Measurements from ENCODE around the gene PADI3. TPM values are rescaled to one million over a fixed set of nuclear protein-coding genes. Genes with fewer than 3 reads are reported as not detected.

Gene PADI3
- total RNA-seq, 1 experiment from 2014 or later, result 2.5 TPM

DNA sequence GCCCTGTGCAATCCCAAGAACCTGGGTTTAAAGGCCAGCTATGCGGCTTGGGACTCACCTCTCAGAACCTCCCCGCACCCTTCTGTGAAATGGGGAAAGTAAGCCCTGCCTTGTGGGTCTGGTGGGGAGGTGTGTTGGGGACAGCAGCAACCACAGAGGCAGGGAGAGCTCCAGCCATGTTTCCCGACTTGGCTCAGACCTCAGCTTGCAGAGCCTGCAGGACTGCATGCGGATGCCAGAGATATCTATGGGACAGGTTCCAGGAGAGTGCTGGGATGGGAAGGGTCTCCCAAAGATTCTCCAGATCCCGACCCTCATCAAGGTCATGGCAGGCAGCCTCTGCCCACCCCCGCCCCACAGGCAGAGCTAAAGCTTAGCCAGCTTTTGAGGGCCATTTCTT lies 23.8 kb upstream of the PADI3 start:
- Histone ChIP-seq H3K79me1 (ENCODE audit: insufficient read depth, low read depth, low read length, poor library complexity, severe bottlenecking) (no peaks in the 10 kb centered on the region), H3K9me3 (ENCODE audit: control insufficient read depth, low read depth, low read length) (no peaks in the 10 kb centered on the region), H2AK5ac (ENCODE audit: insufficient read length, low read length) (no peak overlapping the region), H3K27ac (ENCODE audit: insufficient read length, low read depth, low read length) (no peak overlapping the region), H3K9ac (ENCODE audit: extremely low read depth, insufficient read length, low read length) (no peak overlapping the region), H3K27me3 (ENCODE audit: insufficient read depth, low read length) (no peaks in the 10 kb centered on the region), H2BK20ac (ENCODE audit: low read depth, low read length, poor library complexity, severe bottlenecking) (no peak overlapping the region), H4K20me1 (ENCODE audit: control insufficient read depth, insufficient read depth, insufficient read length) (no peaks in the 10 kb centered on the region), H4K91ac (ENCODE audit: insufficient read length, low read depth, low read length) (no peak overlapping the region), H3K18ac (ENCODE audit: insufficient read length, low read depth, low read length) (no peak overlapping the region), H3K79me2 (ENCODE audit: insufficient read depth, low read length) (no peaks in the 10 kb centered on the region), H2BK15ac (ENCODE audit: low read depth, low read length) (no peak overlapping the region), H2AFZ (ENCODE audit: low read length) (no peak overlapping the region), H4K5ac (ENCODE audit: insufficient read length, low read depth, low read length) (no peak overlapping the region), H2BK12ac (ENCODE audit: insufficient read length, low read depth, low read length) (no peak overlapping the region), H3T11ph (ENCODE audit: low read length) (no peak overlapping the region), H3K4me1 (ENCODE audit: insufficient read depth, low read length) (no peaks in the 10 kb centered on the region), H3K56ac (ENCODE audit: insufficient read length, low read depth, low read length) (no peak overlapping the region), H2BK5ac (ENCODE audit: insufficient read length, low read length) (no peak overlapping the region), H3K23ac (ENCODE audit: insufficient read length, low read depth, low read length) (no peak overlapping the region), H3K4ac (ENCODE audit: low read depth, low read length) (no peak overlapping the region), H3K4me2 (ENCODE audit: insufficient read depth, insufficient read length, low read length) (no peak overlapping the region), H4K8ac (replicated peaks; ENCODE audit: insufficient read length, low read depth, low read length) (no peak overlapping the region), H2BK120ac (ENCODE audit: low read depth, low read length, poor library complexity, severe bottlenecking) (no peak overlapping the region), H3K23me2 (ENCODE audit: insufficient read length, low read depth, low read length, poor library complexity, severe bottlenecking) (no peaks in the 10 kb centered on the region), H3K14ac (ENCODE audit: insufficient read depth, low read length) (no peak overlapping the region)
- Mint-ChIP-seq H3K4me3 (no peak overlapping the region), H3K9me3 (no peaks in the 10 kb centered on the region), H3K27me3 (ENCODE audit: low read depth) (peaks cover 7% of the 10 kb centered on the region), H3K36me3 (ENCODE audit: insufficient read depth in 1 of 3, low read depth in 3 of 3) (no peaks in the 10 kb centered on the region), H3K4me1 (no peaks in the 10 kb centered on the region), H3K27ac (no peak overlapping the region)
- DNase-seq, result no peak
- TF ChIP-seq, protein P1, sequence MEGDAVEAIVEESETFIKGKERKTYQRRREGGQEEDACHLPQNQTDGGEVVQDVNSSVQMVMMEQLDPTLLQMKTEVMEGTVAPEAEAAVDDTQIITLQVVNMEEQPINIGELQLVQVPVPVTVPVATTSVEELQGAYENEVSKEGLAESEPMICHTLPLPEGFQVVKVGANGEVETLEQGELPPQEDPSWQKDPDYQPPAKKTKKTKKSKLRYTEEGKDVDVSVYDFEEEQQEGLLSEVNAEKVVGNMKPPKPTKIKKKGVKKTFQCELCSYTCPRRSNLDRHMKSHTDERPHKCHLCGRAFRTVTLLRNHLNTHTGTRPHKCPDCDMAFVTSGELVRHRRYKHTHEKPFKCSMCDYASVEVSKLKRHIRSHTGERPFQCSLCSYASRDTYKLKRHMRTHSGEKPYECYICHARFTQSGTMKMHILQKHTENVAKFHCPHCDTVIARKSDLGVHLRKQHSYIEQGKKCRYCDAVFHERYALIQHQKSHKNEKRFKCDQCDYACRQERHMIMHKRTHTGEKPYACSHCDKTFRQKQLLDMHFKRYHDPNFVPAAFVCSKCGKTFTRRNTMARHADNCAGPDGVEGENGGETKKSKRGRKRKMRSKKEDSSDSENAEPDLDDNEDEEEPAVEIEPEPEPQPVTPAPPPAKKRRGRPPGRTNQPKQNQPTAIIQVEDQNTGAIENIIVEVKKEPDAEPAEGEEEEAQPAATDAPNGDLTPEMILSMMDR (conservative IDR thresholded peaks at IDR 0.05), result no peak
- WGBS (ENCODE audit: extremely low coverage, insufficient read length, low lambda C conversion rate), result no CpG with 5 or more reads among the region's 6 CpGs

Data from H9 (cell line).